PFSK-1 (cell line): ENCODE results near the gene VPREB1.

Source experiments
- FOXP2 ChIP-seq: optimal IDR thresholded peaks from 2 replicates; pipeline ENCODE3; 2011; ENCODE audit warnings: borderline replicate concordance, control low read depth, inconsistent platforms; ENCODE audit not compliant: insufficient read depth; ENCODE audit errors: extremely low read length, extremely low read depth
- POLR2AphosphoS5 ChIP-seq: IDR thresholded peaks from 2 replicates; pipeline ENCODE4 v1.6.1; 2012; ENCODE audit warnings: low read depth, mild to moderate bottlenecking, control low read depth, low read length, moderate library complexity
- SIN3A ChIP-seq: IDR thresholded peaks from 2 replicates; pipeline ENCODE4 v1.6.1; 2012; ENCODE audit warnings: mild to moderate bottlenecking, low read length, moderate library complexity, borderline replicate concordance; ENCODE audit not compliant: insufficient read depth
- TAF1 ChIP-seq: IDR thresholded peaks from 2 replicates; pipeline ENCODE4 v1.6.1; 2012; ENCODE audit warnings: low read length, control low read depth, borderline replicate concordance; ENCODE audit not compliant: insufficient read depth
- TF ChIP-seq, protein P1 (sequence below), 2 experiments: IDR thresholded peaks; 2 replicates each; pipeline versions ENCODE4 v1.6.1 to v1.8.0; 2011 to 2012; ENCODE audit warnings: low read depth in 2 of 2, low read length in 2 of 2, control low read depth in 1 of 2, inconsistent platforms in 1 of 2, mild to moderate bottlenecking in 1 of 2, moderate library complexity in 1 of 2; ENCODE audit not compliant: insufficient read depth in 1 of 2

Gene VPREB1

DNA sequence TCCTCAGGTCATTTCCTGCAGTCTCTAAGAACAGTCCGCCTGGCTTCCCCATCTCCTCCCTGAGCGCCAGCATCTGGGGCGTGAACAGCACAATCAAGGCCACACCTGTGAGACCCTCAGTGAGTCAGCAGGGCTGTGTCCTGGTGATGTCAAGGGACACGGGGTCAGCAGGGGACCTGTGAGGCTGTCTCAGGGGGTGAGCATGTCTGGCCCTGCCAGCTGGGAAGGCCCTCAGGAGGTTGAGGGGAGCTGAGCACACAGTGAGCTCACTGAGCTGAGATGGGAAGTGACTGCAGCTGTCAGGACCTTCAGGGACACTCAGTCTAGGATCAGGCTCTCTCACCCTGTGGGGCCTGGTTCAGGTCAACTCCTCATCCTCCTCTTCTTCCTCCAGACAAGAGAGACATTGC lies 46.6 kb upstream of the VPREB1 start:
- no peak for TF ChIP-seq TAF1
- TF ChIP-seq SIN3A, result no peak
- no peak for TF ChIP-seq POLR2AphosphoS5
- TF ChIP-seq FOXP2, result no peak
- TF ChIP-seq, protein P1, sequence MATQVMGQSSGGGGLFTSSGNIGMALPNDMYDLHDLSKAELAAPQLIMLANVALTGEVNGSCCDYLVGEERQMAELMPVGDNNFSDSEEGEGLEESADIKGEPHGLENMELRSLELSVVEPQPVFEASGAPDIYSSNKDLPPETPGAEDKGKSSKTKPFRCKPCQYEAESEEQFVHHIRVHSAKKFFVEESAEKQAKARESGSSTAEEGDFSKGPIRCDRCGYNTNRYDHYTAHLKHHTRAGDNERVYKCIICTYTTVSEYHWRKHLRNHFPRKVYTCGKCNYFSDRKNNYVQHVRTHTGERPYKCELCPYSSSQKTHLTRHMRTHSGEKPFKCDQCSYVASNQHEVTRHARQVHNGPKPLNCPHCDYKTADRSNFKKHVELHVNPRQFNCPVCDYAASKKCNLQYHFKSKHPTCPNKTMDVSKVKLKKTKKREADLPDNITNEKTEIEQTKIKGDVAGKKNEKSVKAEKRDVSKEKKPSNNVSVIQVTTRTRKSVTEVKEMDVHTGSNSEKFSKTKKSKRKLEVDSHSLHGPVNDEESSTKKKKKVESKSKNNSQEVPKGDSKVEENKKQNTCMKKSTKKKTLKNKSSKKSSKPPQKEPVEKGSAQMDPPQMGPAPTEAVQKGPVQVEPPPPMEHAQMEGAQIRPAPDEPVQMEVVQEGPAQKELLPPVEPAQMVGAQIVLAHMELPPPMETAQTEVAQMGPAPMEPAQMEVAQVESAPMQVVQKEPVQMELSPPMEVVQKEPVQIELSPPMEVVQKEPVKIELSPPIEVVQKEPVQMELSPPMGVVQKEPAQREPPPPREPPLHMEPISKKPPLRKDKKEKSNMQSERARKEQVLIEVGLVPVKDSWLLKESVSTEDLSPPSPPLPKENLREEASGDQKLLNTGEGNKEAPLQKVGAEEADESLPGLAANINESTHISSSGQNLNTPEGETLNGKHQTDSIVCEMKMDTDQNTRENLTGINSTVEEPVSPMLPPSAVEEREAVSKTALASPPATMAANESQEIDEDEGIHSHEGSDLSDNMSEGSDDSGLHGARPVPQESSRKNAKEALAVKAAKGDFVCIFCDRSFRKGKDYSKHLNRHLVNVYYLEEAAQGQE (IDR thresholded peaks at IDR 0.05; ENCODE audit: insufficient read depth in 1 of 2, low read depth in 2 of 2, low read length in 2 of 2), result no peak

DNA sequence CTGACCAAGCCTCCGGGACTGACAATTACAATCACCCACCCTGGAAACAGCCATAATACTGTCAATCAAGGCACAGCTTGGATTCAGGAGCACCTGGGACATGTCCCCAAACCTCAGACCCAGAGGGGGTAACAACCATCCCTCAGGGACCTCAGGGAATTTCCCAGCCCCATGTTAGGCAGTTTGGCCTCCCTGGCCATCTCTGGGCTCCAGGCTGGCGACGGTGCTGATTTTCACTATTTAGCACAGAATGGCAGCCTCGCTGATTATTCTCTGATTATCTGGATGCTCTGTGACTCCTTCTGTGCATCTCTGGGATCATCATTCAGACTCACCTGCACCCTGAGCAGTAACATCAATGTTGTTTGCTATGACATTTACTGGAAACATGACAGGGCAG lies 45.8 kb upstream of the VPREB1 start:
- TF ChIP-seq POLR2AphosphoS5, result no peak
- TF ChIP-seq FOXP2, result no peak
- TF ChIP-seq, protein P1 (IDR thresholded peaks at IDR 0.05; ENCODE audit: insufficient read depth in 1 of 2, low read depth in 2 of 2, low read length in 2 of 2), result no peak
- no peak for TF ChIP-seq TAF1
- TF ChIP-seq SIN3A, result no peak

DNA sequence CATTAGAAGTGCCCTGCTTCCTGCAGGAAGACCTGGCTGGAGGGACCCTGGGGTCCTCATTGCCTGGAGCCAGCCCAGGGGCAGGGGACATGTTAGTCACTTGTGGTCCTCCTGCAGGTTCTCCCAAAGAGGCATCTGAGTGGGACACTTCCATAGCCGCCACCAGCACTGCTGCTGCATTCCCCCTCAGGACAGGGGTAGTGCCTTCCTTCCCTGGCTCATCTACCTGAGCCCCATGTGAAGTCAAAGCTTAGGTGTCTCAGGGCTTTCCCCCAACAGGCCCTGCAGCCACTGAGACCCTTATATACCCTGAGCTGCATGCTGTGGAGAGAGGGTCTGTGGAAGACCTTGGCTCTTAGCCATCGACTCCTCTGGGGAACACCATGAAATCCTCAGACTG lies 45.0 kb upstream of the VPREB1 start:
- no peak for TF ChIP-seq POLR2AphosphoS5

DNA sequence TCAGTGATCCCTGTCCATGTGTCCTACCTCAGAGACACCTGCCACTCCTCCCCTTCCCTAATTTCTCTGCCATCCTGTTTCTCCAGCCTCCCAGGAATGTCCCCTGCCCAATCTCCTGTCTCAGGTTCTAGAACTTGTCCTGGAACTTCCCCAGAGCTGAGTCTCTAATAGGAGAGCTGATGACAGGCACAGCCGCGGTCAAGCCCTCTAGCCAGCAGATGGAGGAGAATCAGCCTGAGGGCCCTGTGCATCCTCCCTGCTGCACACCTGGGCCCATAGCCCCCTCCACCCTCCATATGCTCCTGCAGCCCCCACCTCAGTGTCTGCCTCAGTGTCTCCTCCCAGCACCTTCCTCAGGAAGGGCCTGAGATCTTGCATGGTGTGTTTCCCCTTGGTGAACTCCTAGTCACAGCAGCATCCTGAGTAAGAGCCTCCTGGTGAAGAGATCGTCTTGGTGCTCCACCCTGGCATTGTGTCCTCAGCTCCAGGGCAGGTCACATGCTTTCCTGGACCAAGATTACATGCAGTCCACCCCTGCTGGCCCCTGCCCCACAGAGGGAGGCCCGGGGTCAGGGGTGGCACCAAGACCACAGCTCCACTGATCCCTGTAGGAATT lies 43.9 kb upstream of the VPREB1 start:
- TF ChIP-seq TAF1 (no peak), POLR2AphosphoS5 (no peak), FOXP2 (no peak), SIN3A (no peak)
- TF ChIP-seq, protein P1 (IDR thresholded peaks at IDR 0.05; ENCODE audit: insufficient read depth in 1 of 2, low read depth in 2 of 2, low read length in 2 of 2), result no peak

DNA sequence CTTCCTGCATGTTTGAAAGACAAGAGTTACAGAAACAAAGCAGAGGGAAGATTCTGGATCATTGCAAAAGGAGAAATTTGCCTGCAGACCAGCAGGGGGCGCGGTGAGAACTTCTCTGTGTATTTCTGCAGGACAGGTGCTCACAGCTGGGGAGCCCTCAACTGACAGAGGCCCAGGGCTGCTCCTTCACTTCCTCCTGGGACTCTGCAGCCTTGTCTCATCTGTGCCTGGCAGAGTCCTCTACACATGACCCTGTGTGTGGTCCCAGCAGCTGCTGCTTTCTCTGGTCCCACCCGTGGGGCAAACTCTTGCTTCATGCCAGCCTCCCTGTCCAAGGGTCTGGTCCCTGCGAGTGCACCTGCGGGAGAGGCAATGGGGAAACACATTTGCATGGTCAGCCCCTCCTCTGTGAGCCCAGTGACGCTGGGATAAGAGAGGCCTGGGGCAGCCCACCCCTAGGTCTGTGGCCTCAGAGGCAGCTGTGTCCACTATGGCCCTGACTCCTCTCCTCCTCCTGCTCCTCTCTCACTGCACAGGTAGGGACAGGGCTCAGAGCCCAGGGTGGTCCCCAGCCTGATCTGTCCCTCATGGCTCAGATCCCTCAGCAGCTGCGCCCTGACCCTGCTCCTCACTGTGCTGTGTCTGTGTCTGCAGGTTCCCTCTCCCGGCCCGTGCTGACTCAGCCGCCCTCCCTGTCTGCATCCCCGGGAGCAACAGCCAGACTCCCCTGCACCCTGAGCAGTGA lies 43.2 kb upstream of the VPREB1 start:
- TF ChIP-seq SIN3A (no peak), TAF1 (no peak), FOXP2 (no peak), POLR2AphosphoS5 (no peak)
- TF ChIP-seq, protein P1 (IDR thresholded peaks at IDR 0.05; ENCODE audit: insufficient read depth in 1 of 2, low read depth in 2 of 2, low read length in 2 of 2), result no peak
